Stimulated activated CD4-positive, alpha-beta T cell treated with anti-CD3 and anti-CD28 coated beads, Interleukin-12 subunit alpha, Interleukin-12 subunit beta, amount 100 ng/mL, for 4 hours (primary cell): ENCODE results near the gene C11orf68.
"Not testable (repeated sequence)": the region's sequence is repeated elsewhere in the genome, so short reads cannot be mapped to it uniquely, and the experiment has no call there.

Experiments used
- DNase-seq: peaks from one replicate; pipeline ENCODE4 v3.0.0-alpha.2; 2020

C11orf68 gene

GRCh38 chr11:65911682-65912568 lies 6.9 kb downstream of the C11orf68 start:
- no peak for DNase-seq

DNA sequence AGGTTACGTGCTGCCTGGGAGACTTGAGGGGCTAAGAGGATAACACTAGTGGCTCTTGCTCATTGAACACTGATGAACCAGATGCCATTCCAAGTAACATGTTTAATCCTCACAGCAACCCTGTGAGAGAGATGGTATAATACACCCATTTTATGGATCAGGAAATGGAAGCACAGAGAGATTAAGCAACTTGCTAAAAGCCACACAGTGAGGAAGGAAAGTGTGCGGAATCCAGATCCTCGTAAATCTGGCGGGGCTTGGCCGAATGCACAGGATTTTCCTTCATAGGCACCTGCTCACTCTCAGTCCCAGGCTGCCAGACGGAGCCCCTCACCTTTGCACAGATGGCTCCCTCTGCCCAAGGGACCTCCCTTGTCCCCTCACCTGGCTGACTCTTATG lies 11.0 kb downstream of the C11orf68 start:
- DNase-seq: no peak

DNA sequence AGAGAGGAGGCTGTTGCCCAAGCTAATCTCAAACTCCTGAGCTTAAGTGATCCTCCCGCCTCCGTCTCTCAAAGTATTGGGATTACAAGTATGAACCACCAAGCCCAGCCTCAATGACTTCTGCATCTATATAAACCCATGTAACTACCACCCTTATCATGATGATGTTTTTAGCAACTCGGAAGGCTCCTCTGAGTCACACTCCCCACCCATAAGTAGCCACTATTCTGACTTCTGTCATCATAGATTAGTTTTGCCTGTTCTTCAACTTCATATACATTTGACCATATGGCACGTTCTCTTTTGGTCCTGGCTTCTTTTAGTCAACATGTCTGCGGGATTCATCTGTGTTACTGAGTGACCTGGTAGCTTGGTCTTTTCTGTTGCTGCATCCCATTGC lies 12.3 kb downstream of the C11orf68 start:
- no peak for DNase-seq

GRCh38 chr11:65903715-65904114 lies 15.1 kb downstream of the C11orf68 start:
- no peak for DNase-seq

- DNase-seq: no peak
Observed at GRCh38 chr11:65903068-65903481, 15.8 kb downstream of the C11orf68 start.

- no peak for DNase-seq
Observed at GRCh38 chr11:65900899-65901180, 18.0 kb downstream of the C11orf68 start.

DNA sequence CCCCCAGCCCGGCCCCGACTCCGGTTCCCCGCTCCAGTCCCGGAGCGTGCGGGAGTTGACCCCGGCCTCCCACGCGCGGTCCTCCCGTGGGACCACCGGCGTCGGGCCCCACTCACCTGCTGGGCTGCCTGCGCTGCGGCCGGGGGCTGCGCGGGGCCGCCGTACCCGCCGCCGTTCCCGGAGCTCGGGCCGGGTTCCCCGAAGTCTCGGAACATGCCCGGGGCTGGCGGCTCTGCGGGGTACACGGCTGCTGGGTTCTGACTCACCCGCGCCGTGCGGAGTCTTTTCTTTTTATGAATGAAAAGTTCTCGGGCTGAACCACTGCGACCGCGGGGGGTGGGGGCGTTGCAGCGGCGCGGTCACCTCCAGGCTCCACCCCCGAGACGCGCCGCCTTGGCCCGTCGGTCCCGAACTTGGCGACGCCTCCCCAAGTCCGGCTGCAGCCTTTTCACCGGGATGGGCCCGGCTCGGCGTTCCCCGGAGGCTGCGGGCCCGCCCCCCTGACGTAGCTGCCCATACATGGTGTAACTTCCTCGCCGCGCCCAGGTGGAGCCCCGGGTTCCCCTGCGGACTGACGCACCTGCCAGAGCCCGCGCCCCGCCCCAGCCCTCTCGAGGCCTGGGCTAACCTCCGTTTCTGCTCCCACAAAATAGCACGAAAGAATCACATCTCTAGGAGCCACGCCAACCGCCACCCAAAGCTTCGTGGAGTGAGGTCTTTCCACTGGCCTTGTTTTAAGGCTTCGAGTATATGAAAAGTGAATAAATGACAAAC lies 18.6 kb downstream of the C11orf68 start, which contains the start of gene FOSL1:
TSS of gene FOSL1 (minus strand) at position 264 of the 774 bp plus-strand sequence. CDS start at position 215, 49 bp downstream.
- peak; percentile 94 for DNase-seq

GRCh38 chr11:65899356-65900124 lies 19.3 kb downstream of the C11orf68 start:
- peak; percentile 78 for DNase-seq

DNA sequence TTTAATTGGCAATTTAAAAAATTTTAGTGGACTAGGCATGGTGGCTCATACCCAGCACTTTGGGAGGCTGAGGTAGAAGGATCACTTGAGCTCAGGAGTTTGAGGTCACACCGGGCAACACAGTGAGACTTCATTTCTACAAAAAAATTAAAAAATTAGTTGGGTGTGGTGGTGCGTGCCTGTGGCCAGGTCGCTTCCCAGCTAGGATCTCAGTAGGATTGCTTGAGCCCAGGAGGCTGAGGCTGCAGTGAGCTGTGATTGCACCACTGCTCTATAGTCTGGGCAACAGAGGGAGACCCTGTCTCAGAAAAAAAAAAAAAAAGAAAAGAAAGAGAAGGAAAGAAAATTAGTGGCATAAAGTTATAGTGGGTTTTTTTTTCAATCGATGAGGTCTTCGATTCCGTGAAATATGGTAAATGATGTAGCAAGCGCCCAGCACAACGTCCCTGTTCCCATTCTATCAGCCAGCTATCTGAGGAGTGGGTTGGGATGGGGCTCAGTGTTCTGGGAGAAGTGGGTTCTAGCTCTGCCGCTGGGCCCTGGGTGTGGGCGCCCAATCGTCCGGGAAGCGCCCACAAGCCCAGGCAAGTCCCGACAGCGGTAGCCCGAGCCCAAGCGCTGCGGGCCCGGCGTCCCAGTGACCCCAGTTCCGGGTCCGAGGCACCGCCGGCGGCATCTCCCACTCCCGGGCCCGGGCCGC lies 20.1 kb downstream of the C11orf68 start:
- DNase-seq: no peak

DNA sequence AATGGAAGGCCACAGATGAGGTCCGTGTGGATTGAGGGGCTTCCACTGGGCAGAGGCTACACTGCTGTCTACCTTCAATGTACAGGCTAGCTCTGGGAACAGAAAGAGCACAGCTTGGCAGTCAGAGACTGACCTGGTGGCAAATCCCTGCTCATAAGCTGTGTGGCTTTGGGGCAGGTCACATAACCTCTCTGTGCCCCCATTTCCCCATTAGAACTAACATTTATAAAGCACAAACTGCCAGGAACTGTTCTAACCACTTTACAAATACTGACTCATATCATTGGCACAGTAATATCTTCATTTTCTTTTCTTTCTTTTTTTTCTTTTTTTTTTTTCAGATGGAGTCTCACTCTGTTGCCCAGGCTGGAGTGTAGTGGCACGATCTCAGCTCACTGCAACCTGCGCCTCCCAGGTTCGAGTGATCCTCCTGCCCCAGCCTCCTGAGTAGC lies 21.8 kb downstream of the C11orf68 start:
- no peak for DNase-seq

- DNase-seq: no peak
Observed at GRCh38 chr11:65896034-65896999, 22.5 kb downstream of the C11orf68 start.

DNA sequence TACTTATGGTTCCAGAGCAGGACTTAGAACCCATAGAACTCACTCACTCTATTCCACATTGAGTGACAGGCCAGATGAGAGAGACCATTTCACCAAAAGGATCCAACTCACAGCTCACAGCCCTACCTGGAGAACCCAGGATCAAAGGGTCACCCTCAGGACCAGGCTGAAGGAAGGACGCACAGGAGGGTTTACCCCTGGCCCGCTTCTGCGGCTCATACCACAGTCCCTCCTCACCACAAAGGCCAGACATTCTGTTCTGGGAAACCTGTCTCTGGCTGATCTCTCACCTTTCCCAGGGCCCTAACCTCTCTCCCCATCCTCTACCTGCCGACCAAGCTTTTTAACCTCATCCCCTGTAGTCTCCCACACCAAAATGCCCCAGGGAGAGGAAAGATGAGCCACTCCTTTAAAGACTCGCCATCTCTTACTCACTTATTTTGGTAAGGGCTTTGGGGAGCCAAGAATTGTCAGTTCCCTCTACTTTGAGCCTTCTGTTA lies 23.3 kb downstream of the C11orf68 start:
- no peak for DNase-seq

DNA sequence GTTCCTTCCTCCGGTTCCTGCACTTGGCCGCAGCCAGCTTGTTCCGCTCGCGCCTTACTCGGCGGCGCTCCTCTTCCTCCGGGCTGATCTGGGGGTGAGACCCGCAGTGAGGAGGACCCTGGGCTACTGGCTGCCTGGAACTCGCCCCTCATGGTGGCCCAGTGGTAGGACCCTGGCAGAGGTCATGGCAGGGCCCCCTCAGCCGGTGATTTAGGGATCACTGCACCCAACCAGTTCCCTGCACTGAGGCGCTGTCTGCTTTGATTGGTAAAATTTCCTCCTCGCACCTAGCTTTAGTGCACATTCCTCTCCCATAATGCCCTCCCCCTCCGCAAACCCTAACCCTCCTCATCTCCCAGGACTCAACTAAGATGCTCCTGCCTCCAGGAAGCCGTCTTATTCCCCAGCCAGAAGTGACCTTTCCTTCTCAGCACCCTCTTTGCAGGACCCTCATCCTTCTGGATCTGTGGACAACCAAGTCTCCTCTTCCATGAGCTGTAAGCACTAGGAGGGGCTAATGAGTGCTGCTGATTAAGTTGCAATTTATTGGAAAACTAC lies 24.7 kb downstream of the C11orf68 start:
- no peak for DNase-seq

GRCh38 chr11:65892661-65893317 lies 26.1 kb downstream of the C11orf68 start:
- no peak for DNase-seq

GRCh38 chr11:65892137-65892540 lies 26.7 kb downstream of the C11orf68 start:
- DNase-seq: not testable (repeated sequence)

GRCh38 chr11:65891219-65892136 lies 27.4 kb downstream of the C11orf68 start:
- DNase-seq: peak; percentile 38

DNA sequence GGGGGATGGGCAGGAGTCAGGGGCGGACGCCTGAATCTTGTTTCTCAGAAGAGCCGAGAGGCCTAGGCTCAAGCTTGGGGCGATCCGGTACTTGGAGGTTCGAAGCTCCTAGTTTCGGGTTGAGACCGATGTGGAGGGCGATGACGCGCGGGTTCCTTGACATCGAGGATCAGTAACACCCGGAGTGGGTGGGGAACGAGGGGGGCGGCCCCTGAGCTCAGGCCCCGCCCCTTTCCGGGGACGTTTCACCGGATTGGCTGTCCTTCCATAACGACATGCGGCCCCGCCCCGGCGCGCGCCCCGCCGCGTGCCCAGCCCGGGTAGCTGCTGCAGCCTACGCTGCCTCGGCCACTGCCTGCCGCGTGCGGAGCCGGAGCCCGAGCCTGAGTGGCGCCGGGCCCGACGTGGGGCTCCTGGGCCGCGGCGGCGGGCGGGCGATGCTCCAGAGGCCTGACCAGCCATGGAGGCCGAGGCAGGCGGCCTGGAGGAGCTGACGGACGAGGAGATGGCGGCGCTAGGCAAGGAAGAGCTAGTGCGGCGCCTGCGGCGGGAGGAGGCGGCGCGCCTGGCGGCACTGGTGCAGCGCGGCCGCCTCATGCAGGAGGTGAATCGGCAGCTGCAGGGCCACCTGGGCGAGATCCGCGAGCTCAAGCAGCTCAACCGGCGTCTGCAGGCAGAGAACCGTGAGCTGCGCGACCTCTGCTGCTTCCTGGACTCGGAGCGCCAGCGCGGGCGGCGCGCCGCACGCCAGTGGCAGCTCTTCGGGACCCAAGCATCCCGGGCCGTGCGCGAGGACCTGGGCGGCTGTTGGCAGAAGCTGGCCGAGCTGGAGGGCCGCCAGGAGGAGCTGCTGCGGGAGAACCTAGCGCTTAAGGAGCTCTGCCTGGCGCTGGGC lies 28.3 kb downstream of the C11orf68 start, which contains the start of gene CCDC85B:
TSS of gene CCDC85B (plus strand) at position 350 of the 895 bp plus-strand sequence. CDS start at position 461, 111 bp downstream.
- DNase-seq: peak; percentile 99
